Stimulated activated memory B cell treated with anti-CD40 and anti-IgM and Interleukin-4, amounts not matched to agents 10 μg/mL and 1 μg/mL and 100 μg/mL, for 72 hours (primary cell): ENCODE results near the gene PRCD.
"Not testable (repeated sequence)": the region's sequence is repeated elsewhere in the genome, so short reads cannot be mapped to it uniquely, and the experiment has no call there.

Source experiments
- ATAC-seq: fragments of 150-1000 bp; cut with Tn5 transposase; 2 replicates; pipeline ENCODE4 v1.10.0; 2021
- H3K27ac Mint-ChIP-seq: one replicate; pipeline ENCODE4 v1.8.0; 2022; ENCODE audit warnings: mild to moderate bottlenecking, mixed read lengths
- H3K27me3 Mint-ChIP-seq: one replicate; pipeline ENCODE4 v1.8.0; 2022; ENCODE audit warnings: mixed read lengths
- H3K36me3 Mint-ChIP-seq: one replicate; pipeline ENCODE4 v1.8.0; 2022; ENCODE audit warnings: mixed read lengths
- H3K4me1 Mint-ChIP-seq: one replicate; pipeline ENCODE4 v1.8.0; 2022; ENCODE audit warnings: mixed read lengths
- H3K4me3 Mint-ChIP-seq: one replicate; pipeline ENCODE4 v1.8.0; 2022; ENCODE audit warnings: mild to moderate bottlenecking, moderate library complexity, mixed read lengths
- H3K9me3 Mint-ChIP-seq: one replicate; pipeline ENCODE4 v1.8.0; 2022; ENCODE audit warnings: mixed read lengths

The PRCD gene

GRCh38 chr17:76515274-76515949 lies 24.4 kb upstream of the PRCD start:
- peak; percentile 90 for ATAC-seq
- no peaks in the 10 kb centered on the region for H3K36me3 Mint-ChIP-seq
- H3K9me3 Mint-ChIP-seq, result no peaks in the 10 kb centered on the region
- peak overlapping the region; percentile 84 for H3K27ac Mint-ChIP-seq
- H3K4me3 Mint-ChIP-seq, result peak overlapping the region; percentile 57
- H3K4me1 Mint-ChIP-seq, result peaks cover 19% of the 10 kb centered on the region
- peaks cover 15% of the 10 kb centered on the region for H3K27me3 Mint-ChIP-seq

- no peak for ATAC-seq
- Mint-ChIP-seq H3K9me3 (no peaks in the 10 kb centered on the region), H3K27ac (peak overlapping the region; percentile 38), H3K4me1 (peaks cover 19% of the 10 kb centered on the region), H3K36me3 (no peaks in the 10 kb centered on the region), H3K4me3 (no peak overlapping the region), H3K27me3 (peaks cover 35% of the 10 kb centered on the region)
These were observed 22.2 kb upstream of the PRCD start for GRCh38 chr17:76517638-76518038.

- Mint-ChIP-seq H3K27me3 (peaks cover 43% of the 10 kb centered on the region), H3K9me3 (no peaks in the 10 kb centered on the region), H3K4me3 (no peak overlapping the region), H3K27ac (peak overlapping the region; percentile 86), H3K36me3 (no peaks in the 10 kb centered on the region), H3K4me1 (peaks cover 36% of the 10 kb centered on the region)
- no peak for ATAC-seq
These were observed 20.5 kb upstream of the PRCD start for GRCh38 chr17:76519048-76519966.

- Mint-ChIP-seq H3K36me3 (no peaks in the 10 kb centered on the region), H3K27ac (peak overlapping the region; percentile 86), H3K9me3 (no peaks in the 10 kb centered on the region), H3K4me1 (peaks cover 30% of the 10 kb centered on the region), H3K4me3 (no peak overlapping the region), H3K27me3 (peaks cover 43% of the 10 kb centered on the region)
- no peak for ATAC-seq
These were observed 18.6 kb upstream of the PRCD start for GRCh38 chr17:76521262-76521661.

GRCh38 chr17:76521683-76522082 lies 18.2 kb upstream of the PRCD start:
- not testable (repeated sequence) for H3K4me3 Mint-ChIP-seq, H3K9me3 Mint-ChIP-seq, ATAC-seq, H3K36me3 Mint-ChIP-seq, H3K27ac Mint-ChIP-seq
- Mint-ChIP-seq H3K4me1 (peaks cover 27% of the 10 kb centered on the region), H3K27me3 (peaks cover 43% of the 10 kb centered on the region)

GRCh38 chr17:76523084-76524037 lies 16.5 kb upstream of the PRCD start:
- peaks cover 43% of the 10 kb centered on the region for H3K27me3 Mint-ChIP-seq
- peaks cover 41% of the 10 kb centered on the region for H3K4me1 Mint-ChIP-seq
- no peak overlapping the region for H3K4me3 Mint-ChIP-seq
- no peaks in the 10 kb centered on the region for H3K9me3 Mint-ChIP-seq
- no peaks in the 10 kb centered on the region for H3K36me3 Mint-ChIP-seq
- ATAC-seq, result peak; percentile 67
- H3K27ac Mint-ChIP-seq, result peak overlapping the region; percentile 74

- no peak overlapping the region for H3K4me3 Mint-ChIP-seq
- peaks cover 34% of the 10 kb centered on the region for H3K27me3 Mint-ChIP-seq
- H3K36me3 Mint-ChIP-seq, result no peaks in the 10 kb centered on the region
- H3K4me1 Mint-ChIP-seq, result peaks cover 56% of the 10 kb centered on the region
- no peak for ATAC-seq
- H3K27ac Mint-ChIP-seq, result peak overlapping the region; percentile 69
- no peaks in the 10 kb centered on the region for H3K9me3 Mint-ChIP-seq
These were observed 15.0 kb upstream of the PRCD start for GRCh38 chr17:76524598-76525512.

- peaks cover 62% of the 10 kb centered on the region for H3K4me1 Mint-ChIP-seq
- H3K9me3 Mint-ChIP-seq, H3K4me3 Mint-ChIP-seq, H3K36me3 Mint-ChIP-seq, ATAC-seq: not testable (repeated sequence)
- H3K27ac Mint-ChIP-seq, result peak overlapping the region; percentile 69
- peaks cover 27% of the 10 kb centered on the region for H3K27me3 Mint-ChIP-seq
These were observed 14.4 kb upstream of the PRCD start for GRCh38 chr17:76525513-76525833.

- Mint-ChIP-seq H3K27me3 (peaks cover 12% of the 10 kb centered on the region), H3K27ac (peak overlapping the region; percentile 98), H3K4me1 (peaks cover 71% of the 10 kb centered on the region), H3K4me3 (peak overlapping the region; percentile 68)
- ATAC-seq, H3K9me3 Mint-ChIP-seq, H3K36me3 Mint-ChIP-seq: not testable (repeated sequence)
These were observed 12.8 kb upstream of the PRCD start for GRCh38 chr17:76527016-76527415.

- peaks cover 8% of the 10 kb centered on the region for H3K27me3 Mint-ChIP-seq
- no peaks in the 10 kb centered on the region for H3K9me3 Mint-ChIP-seq
- H3K27ac Mint-ChIP-seq, result peak overlapping the region; percentile 98
- peak; percentile 84 for ATAC-seq
- no peaks in the 10 kb centered on the region for H3K36me3 Mint-ChIP-seq
- peak overlapping the region; percentile 68 for H3K4me3 Mint-ChIP-seq
- H3K4me1 Mint-ChIP-seq, result peaks cover 74% of the 10 kb centered on the region
These were observed 12.3 kb upstream of the PRCD start for GRCh38 chr17:76527430-76528111.

GRCh38 chr17:76528156-76528527 lies 11.7 kb upstream of the PRCD start:
- Mint-ChIP-seq H3K9me3 (no peaks in the 10 kb centered on the region), H3K4me1 (peaks cover 69% of the 10 kb centered on the region), H3K4me3 (peak overlapping the region; percentile 68), H3K27ac (peak overlapping the region; percentile 98), H3K27me3 (peaks cover 3% of the 10 kb centered on the region), H3K36me3 (no peaks in the 10 kb centered on the region)
- peak; percentile 79 for ATAC-seq

- H3K4me3 Mint-ChIP-seq, result peak overlapping the region; percentile 68
- no peaks in the 10 kb centered on the region for H3K36me3 Mint-ChIP-seq
- peak; percentile 38 for ATAC-seq
- H3K4me1 Mint-ChIP-seq, result peaks cover 64% of the 10 kb centered on the region
- no peaks in the 10 kb centered on the region for H3K27me3 Mint-ChIP-seq
- H3K27ac Mint-ChIP-seq, result peak overlapping the region; percentile 98
- H3K9me3 Mint-ChIP-seq, result no peaks in the 10 kb centered on the region
These were observed 11.2 kb upstream of the PRCD start for GRCh38 chr17:76528528-76529223.
